Measurements from ENCODE around the gene RTN4R. TPM values are rescaled to one million over a fixed set of nuclear protein-coding genes. Genes with fewer than 3 reads are reported as not detected.

Gene RTN4R
- total RNA-seq, 1 donor: under 0.01 TPM

DNA sequence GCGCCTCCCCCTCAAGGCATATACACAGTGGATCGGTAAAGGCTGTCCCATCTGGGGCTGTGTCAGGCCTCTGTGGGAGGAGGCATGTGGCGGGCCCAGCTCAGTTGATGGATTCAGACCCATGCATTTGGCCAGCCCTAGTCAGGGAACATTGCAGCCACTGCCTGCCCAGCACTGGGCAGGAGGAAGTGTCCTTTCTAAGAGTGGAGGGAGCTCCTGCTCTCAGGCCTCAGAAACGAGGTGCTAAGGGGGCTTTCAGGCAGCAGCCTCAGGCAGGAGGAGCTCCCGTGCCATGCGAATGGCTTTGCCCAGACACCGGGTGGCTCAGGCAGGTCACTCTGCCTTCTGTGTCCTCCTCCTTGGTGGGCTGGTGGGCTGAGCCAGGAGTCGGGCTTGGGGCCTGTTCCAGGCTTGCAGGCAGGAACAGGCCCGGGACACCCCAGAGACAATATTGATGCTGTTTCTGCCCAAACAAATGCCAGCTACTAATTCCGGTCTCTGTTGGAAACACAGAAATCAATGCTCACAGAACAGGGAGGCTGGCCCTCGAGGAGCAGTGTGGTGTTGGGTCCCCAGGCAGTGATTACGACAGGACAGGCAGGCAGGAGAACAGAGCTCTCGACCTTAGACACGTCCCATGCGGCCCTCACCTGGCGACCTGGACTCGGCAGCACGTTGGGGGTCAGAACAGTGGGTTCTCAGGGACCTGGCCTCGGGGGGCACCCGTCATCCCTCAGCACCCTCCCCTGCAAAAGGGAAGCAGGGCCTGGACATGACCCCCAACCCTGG is 75.0 kb downstream of the RTN4R start:
- Histone ChIP-seq H4K20me1 (ENCODE audit: insufficient read depth, low read length) (no peaks in the 10 kb centered on the region), H3K4me2 (ENCODE audit: insufficient read depth, low read length) (no peak overlapping the region), H3K79me2 (ENCODE audit: insufficient read depth, low read length) (no peaks in the 10 kb centered on the region), H3K27ac (ENCODE audit: low read depth, low read length) (no peak overlapping the region), H3K9me3 (ENCODE audit: low read depth, low read length) (no peaks in the 10 kb centered on the region), H3K27me3 (ENCODE audit: insufficient read depth, low read length) (no peaks in the 10 kb centered on the region), H3K4me1 (ENCODE audit: insufficient read depth, low read length) (no peaks in the 10 kb centered on the region), H3K36me3 (ENCODE audit: insufficient read depth, low read length) (no peaks in the 10 kb centered on the region), H3K4me3 (ENCODE audit: insufficient read depth, low read length) (no peak overlapping the region), H2AFZ (ENCODE audit: low read length) (no peak overlapping the region)
- DNase-seq (ENCODE audit: insufficient read length, low spot score, missing footprints): no peak
- TF ChIP-seq CTCF (IDR thresholded peaks at IDR 0.05; ENCODE audit: extremely low read depth, low read depth, low read length): no peak

GRCh38 chr22:20192293-20192971 is 75.7 kb downstream of the RTN4R start:
- Histone ChIP-seq H3K4me2 (ENCODE audit: insufficient read depth, low read length) (no peak overlapping the region), H3K79me2 (ENCODE audit: insufficient read depth, low read length) (no peaks in the 10 kb centered on the region), H3K4me3 (ENCODE audit: insufficient read depth, low read length) (no peak overlapping the region), H4K20me1 (ENCODE audit: insufficient read depth, low read length) (no peaks in the 10 kb centered on the region), H3K27ac (ENCODE audit: low read depth, low read length) (no peak overlapping the region), H3K27me3 (ENCODE audit: insufficient read depth, low read length) (no peaks in the 10 kb centered on the region), H3K4me1 (ENCODE audit: insufficient read depth, low read length) (no peaks in the 10 kb centered on the region), H3K9me3 (ENCODE audit: low read depth, low read length) (no peaks in the 10 kb centered on the region), H3K36me3 (ENCODE audit: insufficient read depth, low read length) (no peaks in the 10 kb centered on the region), H2AFZ (ENCODE audit: low read length) (no peak overlapping the region)
- DNase-seq (ENCODE audit: insufficient read length, low spot score, missing footprints): no peak
- no peak for TF ChIP-seq CTCF (IDR thresholded peaks at IDR 0.05; ENCODE audit: extremely low read depth, low read depth, low read length)

DNA sequence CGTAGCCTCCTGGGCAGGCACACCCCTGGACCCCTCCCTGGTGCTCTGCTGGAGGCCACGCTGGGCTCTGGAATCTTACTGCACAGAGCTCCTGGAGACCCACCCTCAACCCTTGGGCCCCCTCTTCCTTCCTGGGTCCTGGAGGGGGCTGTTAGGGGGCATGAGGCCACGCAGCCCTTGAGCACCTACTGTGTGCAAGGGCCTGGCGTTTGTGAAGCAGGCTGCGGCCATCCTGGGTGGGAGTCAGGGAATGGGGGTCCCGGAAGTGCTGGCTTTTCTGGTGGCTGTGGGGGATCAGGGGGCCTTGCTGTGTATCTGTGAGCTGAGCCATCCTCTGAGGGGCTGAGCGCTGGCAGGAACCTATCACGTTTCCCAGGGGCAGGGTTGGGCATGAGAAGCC is 76.3 kb downstream of the RTN4R start:
- Histone ChIP-seq H2AFZ (ENCODE audit: low read length) (no peak overlapping the region), H3K4me2 (ENCODE audit: insufficient read depth, low read length) (no peak overlapping the region), H3K79me2 (ENCODE audit: insufficient read depth, low read length) (no peaks in the 10 kb centered on the region), H3K4me1 (ENCODE audit: insufficient read depth, low read length) (no peaks in the 10 kb centered on the region), H4K20me1 (ENCODE audit: insufficient read depth, low read length) (no peaks in the 10 kb centered on the region), H3K27ac (ENCODE audit: low read depth, low read length) (no peak overlapping the region), H3K36me3 (ENCODE audit: insufficient read depth, low read length) (no peaks in the 10 kb centered on the region), H3K9me3 (ENCODE audit: low read depth, low read length) (no peaks in the 10 kb centered on the region), H3K27me3 (ENCODE audit: insufficient read depth, low read length) (no peaks in the 10 kb centered on the region), H3K4me3 (ENCODE audit: insufficient read depth, low read length) (no peak overlapping the region)
- no peak for DNase-seq (ENCODE audit: insufficient read length, low spot score, missing footprints)
- no peak for TF ChIP-seq CTCF (IDR thresholded peaks at IDR 0.05; ENCODE audit: extremely low read depth, low read depth, low read length)

Small RNAs within 50 kb of the gene (small RNA-seq; reads per million reads assigned to genes)
- gene MIR1286: not detected

Other genes starting within 250 kb of the RTN4R start
- 41.8 and 43.8 TPM in 2 replicates for gene TANGO2, start 247.2 kb downstream of the RTN4R start, total RNA-seq
- gene DGCR8, start 188.1 kb downstream of the RTN4R start, total RNA-seq: 25.9 and 44.2 TPM in 2 replicates
- 78.4 and 85.8 TPM in 2 replicates for gene RANBP1, start 152.2 kb downstream of the RTN4R start, total RNA-seq
- 35.9 and 43.8 TPM in 2 replicates for gene TRMT2A, start 151.1 kb downstream of the RTN4R start, total RNA-seq
- gene ZDHHC8, start 136.5 kb downstream of the RTN4R start, total RNA-seq: 9.8 and 11.8 TPM in 2 replicates
- 0.36 and 0.59 TPM in 2 replicates for gene CCDC188, start 117.3 kb downstream of the RTN4R start, total RNA-seq
- gene DGCR6L, start 51.7 kb upstream of the RTN4R start, total RNA-seq: 58.9 and 60.8 TPM in 2 replicates
- 12.4 and 13.8 TPM in 2 replicates for gene ZNF74, start 125.8 kb upstream of the RTN4R start, total RNA-seq
- gene SCARF2, start 169.5 kb upstream of the RTN4R start, total RNA-seq: 18.3 and 23.9 TPM in 2 replicates
- 36.9 and 46.6 TPM in 2 replicates for gene KLHL22, start 227.5 kb upstream of the RTN4R start, total RNA-seq
- 36.9 and 49.8 TPM in 2 replicates for gene MED15, start 239.3 kb upstream of the RTN4R start, total RNA-seq

Data from osteoblast (primary cell).